Fibroblast of lung (primary cell): ENCODE results near the gene TMEM115.

Source experiments
- CTCF ChIP-seq, 2 donors: IDR thresholded peaks in 1 of 2; conservative IDR thresholded peaks in 1 of 2; 1 replicate in 1 of 2; 2 replicates in 1 of 2; pipeline ENCODE4 v1.5.1; 2011 to 2012; ENCODE audit warnings: low read length in 2 of 2, control low read depth in 1 of 2, inconsistent platforms in 1 of 2, low read depth in 1 of 2, mild to moderate bottlenecking in 1 of 2
- EZH2 ChIP-seq: IDR thresholded peaks from 2 replicates; pipeline ENCODE4 v1.5.1; 2012; ENCODE audit warnings: low read length, control low read depth, mild to moderate bottlenecking; ENCODE audit errors: missing control alignments

- TF ChIP-seq CTCF (conservative IDR thresholded peaks at IDR 0.05 in 1 of 2, IDR thresholded peaks at IDR 0.05 in 1 of 2; ENCODE audit: low read depth in 1 of 2, low read length in 2 of 2) = no peak
- no peak for TF ChIP-seq EZH2
Observed at GRCh38 chr3:50405249-50405648, 45.9 kb upstream of the TMEM115 start.
